ENCODE results near the gene SIT1. TPM values are rescaled to one million over a fixed set of nuclear protein-coding genes. Genes with fewer than 3 reads are reported as not detected.
"Not testable (repeated sequence)": the region's sequence is repeated elsewhere in the genome, so short reads cannot be mapped to it uniquely, and the experiment has no call there.

Gene SIT1
- total and polyA plus RNA-seq, 5 donors from 2014 or later: 76.9 to 346 (median 287) TPM

GRCh38 chr9:35645736-35646135 lies 5.0 kb downstream of the SIT1 start:
- ATAC-seq (ENCODE audit: low read depth in 2 of 2); DNase-seq; H3K36me3 Mint-ChIP-seq; H3K27me3 ChIP-seq (ENCODE audit: control insufficient read depth, insufficient read depth, low read length); H3K9me3 Mint-ChIP-seq; H3K36me3 ChIP-seq (ENCODE audit: control insufficient read depth, insufficient read depth, low read length); H3K9me3 ChIP-seq (ENCODE audit: control insufficient read depth in 2 of 2, low read length in 2 of 2): not testable (repeated sequence)
- Mint-ChIP-seq H3K27ac (peak overlapping the region; percentile 95 to 98 (median 98)), H3K4me3 (peak overlapping the region; percentile 96 to 100 (median 97)), H3K4me1 (peaks cover 4 to 64% (median 43%) of the 10 kb centered on the region in 4 donors), H3K27me3 (peaks cover 12% of the 10 kb centered on the region)
- Histone ChIP-seq H3K27ac (ENCODE audit: insufficient read depth, low read length, poor library complexity, severe bottlenecking) (peak overlapping the region; percentile 93), H3K4me1 (ENCODE audit: control insufficient read depth, insufficient read depth, low read length, poor library complexity, severe bottlenecking) (peaks cover 55% of the 10 kb centered on the region), H3K4me3 (ENCODE audit: low read depth, low read length) (peak overlapping the region; percentile 90)

GRCh38 chr9:35643046-35643445 lies 7.7 kb downstream of the SIT1 start:
- H3K4me1 Mint-ChIP-seq: peaks cover 14 to 69% (median 44%) of the 10 kb centered on the region in 4 donors
- Histone ChIP-seq H3K4me1 (ENCODE audit: control insufficient read depth, insufficient read depth, low read length, poor library complexity, severe bottlenecking) (peaks cover 37% of the 10 kb centered on the region), H3K27me3 (ENCODE audit: control insufficient read depth, insufficient read depth, low read length) (no peaks in the 10 kb centered on the region), H3K27ac (ENCODE audit: insufficient read depth, low read length, poor library complexity, severe bottlenecking) (no peak overlapping the region), H3K36me3 (ENCODE audit: control insufficient read depth, insufficient read depth, low read length) (peaks cover 5% of the 10 kb centered on the region), H3K9me3 (ENCODE audit: control insufficient read depth in 2 of 2, low read length in 2 of 2) (no peaks in the 10 kb centered on the region), H3K4me3 (ENCODE audit: low read depth, low read length) (no peak overlapping the region)
- H3K27me3 Mint-ChIP-seq: peaks cover 11% of the 10 kb centered on the region
- peak overlapping the region in 2 of 3 donors; percentile 76 to 87 for H3K27ac Mint-ChIP-seq
- DNase-seq (no peak), ATAC-seq (ENCODE audit: low read depth in 2 of 2) (no peak)
- peaks cover 0 to 2% (median 0%) of the 10 kb centered on the region in 7 donors for H3K9me3 Mint-ChIP-seq
- H3K36me3 Mint-ChIP-seq: peaks cover 4% of the 10 kb centered on the region
- H3K4me3 Mint-ChIP-seq: peak overlapping the region in 2 of 4 donors; percentile 13 to 41

- not testable (repeated sequence) for H3K9me3 ChIP-seq (ENCODE audit: control insufficient read depth in 2 of 2, low read length in 2 of 2); H3K4me3 ChIP-seq (ENCODE audit: low read depth, low read length); H3K27me3 Mint-ChIP-seq; H3K36me3 ChIP-seq (ENCODE audit: control insufficient read depth, insufficient read depth, low read length); H3K27ac ChIP-seq (ENCODE audit: insufficient read depth, low read length, poor library complexity, severe bottlenecking); DNase-seq; ATAC-seq (ENCODE audit: low read depth in 2 of 2); H3K9me3 Mint-ChIP-seq; H3K36me3 Mint-ChIP-seq; H3K27me3 ChIP-seq (ENCODE audit: control insufficient read depth, insufficient read depth, low read length)
- H3K4me3 Mint-ChIP-seq: peak overlapping the region in 1 of 4 donors; percentile 15
- H3K4me1 ChIP-seq (ENCODE audit: control insufficient read depth, insufficient read depth, low read length, poor library complexity, severe bottlenecking): peaks cover 27% of the 10 kb centered on the region
- peaks cover 14 to 68% (median 39%) of the 10 kb centered on the region in 4 donors for H3K4me1 Mint-ChIP-seq
- H3K27ac Mint-ChIP-seq: peak overlapping the region in 1 of 3 donors; percentile 38
Observed at GRCh38 chr9:35641478-35641877, 9.3 kb downstream of the SIT1 start.

- Mint-ChIP-seq H3K4me1 (peaks cover 14 to 67% (median 38%) of the 10 kb centered on the region in 4 donors), H3K4me3 (peak overlapping the region in 1 of 4 donors; percentile 60), H3K27ac (peak overlapping the region in 1 of 3 donors; percentile 92)
- H3K36me3 ChIP-seq (ENCODE audit: control insufficient read depth, insufficient read depth, low read length); H3K9me3 Mint-ChIP-seq; H3K27ac ChIP-seq (ENCODE audit: insufficient read depth, low read length, poor library complexity, severe bottlenecking); H3K36me3 Mint-ChIP-seq; DNase-seq; H3K9me3 ChIP-seq (ENCODE audit: control insufficient read depth in 2 of 2, low read length in 2 of 2); H3K27me3 Mint-ChIP-seq; ATAC-seq (ENCODE audit: low read depth in 2 of 2); H3K27me3 ChIP-seq (ENCODE audit: control insufficient read depth, insufficient read depth, low read length); H3K4me3 ChIP-seq (ENCODE audit: low read depth, low read length): not testable (repeated sequence)
- peaks cover 17% of the 10 kb centered on the region for H3K4me1 ChIP-seq (ENCODE audit: control insufficient read depth, insufficient read depth, low read length, poor library complexity, severe bottlenecking)
Observed at GRCh38 chr9:35640431-35640830, 10.3 kb downstream of the SIT1 start.

GRCh38 chr9:35639631-35640030 lies 11.1 kb downstream of the SIT1 start:
- H3K27me3 ChIP-seq (ENCODE audit: control insufficient read depth, insufficient read depth, low read length): no peaks in the 10 kb centered on the region
- H3K27me3 Mint-ChIP-seq: no peaks in the 10 kb centered on the region
- H3K4me1 ChIP-seq (ENCODE audit: control insufficient read depth, insufficient read depth, low read length, poor library complexity, severe bottlenecking): peaks cover 14% of the 10 kb centered on the region
- H3K9me3 Mint-ChIP-seq: no peaks in the 10 kb centered on the region
- H3K9me3 ChIP-seq (ENCODE audit: control insufficient read depth in 2 of 2, low read length in 2 of 2): no peaks in the 10 kb centered on the region
- peaks cover 12 to 62% (median 37%) of the 10 kb centered on the region in 4 donors for H3K4me1 Mint-ChIP-seq
- ATAC-seq (ENCODE audit: low read depth in 2 of 2) (no peak), DNase-seq (no peak)
- H3K36me3 Mint-ChIP-seq: peaks cover 4% of the 10 kb centered on the region
- peak overlapping the region; percentile 55 for H3K27ac ChIP-seq (ENCODE audit: insufficient read depth, low read length, poor library complexity, severe bottlenecking)
- peak overlapping the region in 1 of 4 donors; percentile 67 for H3K4me3 Mint-ChIP-seq
- H3K27ac Mint-ChIP-seq: peak overlapping the region; percentile 45 to 77 (median 63)
- peaks cover 5% of the 10 kb centered on the region for H3K36me3 ChIP-seq (ENCODE audit: control insufficient read depth, insufficient read depth, low read length)
- peak overlapping the region; percentile 23 for H3K4me3 ChIP-seq (ENCODE audit: low read depth, low read length)

GRCh38 chr9:35639225-35639624 lies 11.5 kb downstream of the SIT1 start:
- H3K9me3 ChIP-seq (ENCODE audit: control insufficient read depth in 2 of 2, low read length in 2 of 2); H3K27me3 ChIP-seq (ENCODE audit: control insufficient read depth, insufficient read depth, low read length); H3K36me3 ChIP-seq (ENCODE audit: control insufficient read depth, insufficient read depth, low read length); H3K36me3 Mint-ChIP-seq; H3K9me3 Mint-ChIP-seq; H3K4me3 ChIP-seq (ENCODE audit: low read depth, low read length); H3K27me3 Mint-ChIP-seq: not testable (repeated sequence)
- Histone ChIP-seq H3K27ac (ENCODE audit: insufficient read depth, low read length, poor library complexity, severe bottlenecking) (peak overlapping the region; percentile 55), H3K4me1 (ENCODE audit: control insufficient read depth, insufficient read depth, low read length, poor library complexity, severe bottlenecking) (peaks cover 11% of the 10 kb centered on the region)
- ATAC-seq (ENCODE audit: low read depth in 2 of 2) (peak in 1 of 2 donors; percentile 14), DNase-seq (peak in 1 of 3 donors; percentile 36)
- H3K4me3 Mint-ChIP-seq: peak overlapping the region in 2 of 4 donors; percentile 46 to 67
- H3K27ac Mint-ChIP-seq: peak overlapping the region in 2 of 3 donors; percentile 75 to 77
- H3K4me1 Mint-ChIP-seq: peaks cover 10 to 60% (median 33%) of the 10 kb centered on the region in 4 donors

- ATAC-seq (ENCODE audit: low read depth in 2 of 2) (peak; percentile 57 to 69), DNase-seq (peak in 1 of 3 donors; percentile 84)
- Histone ChIP-seq H3K4me1 (ENCODE audit: control insufficient read depth, insufficient read depth, low read length, poor library complexity, severe bottlenecking) (peaks cover 11% of the 10 kb centered on the region), H3K27ac (ENCODE audit: insufficient read depth, low read length, poor library complexity, severe bottlenecking) (peak overlapping the region; percentile 55)
- not testable (repeated sequence) for H3K9me3 ChIP-seq (ENCODE audit: control insufficient read depth in 2 of 2, low read length in 2 of 2); H3K27me3 Mint-ChIP-seq; H3K36me3 ChIP-seq (ENCODE audit: control insufficient read depth, insufficient read depth, low read length); H3K27me3 ChIP-seq (ENCODE audit: control insufficient read depth, insufficient read depth, low read length); H3K4me3 ChIP-seq (ENCODE audit: low read depth, low read length); H3K9me3 Mint-ChIP-seq; H3K36me3 Mint-ChIP-seq
- peak overlapping the region in 1 of 3 donors; percentile 77 for H3K27ac Mint-ChIP-seq
- H3K4me3 Mint-ChIP-seq: peak overlapping the region in 3 of 4 donors; percentile 47 to 69 (median 64)
- peaks cover 10 to 60% (median 32%) of the 10 kb centered on the region in 4 donors for H3K4me1 Mint-ChIP-seq
Observed at GRCh38 chr9:35638751-35639150, 12.0 kb downstream of the SIT1 start.

GRCh38 chr9:35637427-35637955 lies 13.2 kb downstream of the SIT1 start:
- H3K27me3 Mint-ChIP-seq; H3K36me3 Mint-ChIP-seq; H3K4me3 ChIP-seq (ENCODE audit: low read depth, low read length); H3K9me3 Mint-ChIP-seq; H3K27ac ChIP-seq (ENCODE audit: insufficient read depth, low read length, poor library complexity, severe bottlenecking); ATAC-seq (ENCODE audit: low read depth in 2 of 2); H3K36me3 ChIP-seq (ENCODE audit: control insufficient read depth, insufficient read depth, low read length); H3K27me3 ChIP-seq (ENCODE audit: control insufficient read depth, insufficient read depth, low read length); H3K9me3 ChIP-seq (ENCODE audit: control insufficient read depth in 2 of 2, low read length in 2 of 2); DNase-seq; H3K4me3 Mint-ChIP-seq: not testable (repeated sequence)
- peaks cover 11% of the 10 kb centered on the region for H3K4me1 ChIP-seq (ENCODE audit: control insufficient read depth, insufficient read depth, low read length, poor library complexity, severe bottlenecking)
- H3K4me1 Mint-ChIP-seq: peaks cover 10 to 54% (median 29%) of the 10 kb centered on the region in 4 donors
- peak overlapping the region; percentile 77 to 88 (median 78) for H3K27ac Mint-ChIP-seq
